NT2/D1 (cell line): ENCODE data around the gene CARM1.
A peak's percentile ranks its signal among the peaks of the same experiment; 100 is the strongest.

Experiments used
- DNase-seq: peaks from one replicate; pipeline ENCODE4 v3.0.0-alpha.2; 2011; ENCODE audit warnings: low read depth, low spot score
- H3K27me3 ChIP-seq: 2 replicates; pipeline ENCODE4 v1.6.0; 2011; ENCODE audit warnings: mild to moderate bottlenecking; ENCODE audit not compliant: insufficient read length, insufficient read depth
- H3K36me3 ChIP-seq: 2 replicates; pipeline ENCODE4 v1.6.1; 2011; ENCODE audit warnings: mild to moderate bottlenecking, low read length, mixed read lengths; ENCODE audit not compliant: insufficient read depth, insufficient read length
- H3K4me1 ChIP-seq: 2 replicates; pipeline ENCODE4 v1.5.1; 2011; ENCODE audit not compliant: insufficient read depth, insufficient read length
- H3K4me3 ChIP-seq: 2 replicates; pipeline ENCODE4 v1.5.1; 2011; ENCODE audit warnings: low read depth; ENCODE audit not compliant: insufficient read length
- H3K9ac ChIP-seq: 2 replicates; pipeline ENCODE4 v1.6.0; 2011; ENCODE audit warnings: low read depth; ENCODE audit not compliant: insufficient read length
- H3K9me3 ChIP-seq: 2 replicates; pipeline ENCODE4 v1.5.1; 2011; ENCODE audit warnings: mild to moderate bottlenecking, low read length; ENCODE audit not compliant: insufficient read depth
- SUZ12 ChIP-seq: IDR thresholded peaks from 2 replicates; pipeline ENCODE4 v1.6.1; 2011; ENCODE audit not compliant: insufficient read length, insufficient read depth; ENCODE audit errors: extremely low read depth
- YY1 ChIP-seq: IDR thresholded peaks from 2 replicates; pipeline ENCODE4 v1.6.1; 2011; ENCODE audit not compliant: insufficient read length, insufficient read depth
- ZNF274 ChIP-seq: IDR thresholded peaks from 2 replicates; pipeline ENCODE4 v1.6.1; 2011; ENCODE audit warnings: mild to moderate bottlenecking, low read depth, low read length

CARM1 gene

GRCh38 chr19:10921199-10921909 is 50.0 kb downstream of the CARM1 start:
- Histone ChIP-seq H3K4me1 (peaks cover 4% of the 10 kb centered on the region), H3K27me3 (no peaks in the 10 kb centered on the region), H3K4me3 (no peak overlapping the region), H3K9ac (no peak overlapping the region), H3K36me3 (peaks cover 81% of the 10 kb centered on the region), H3K9me3 (no peaks in the 10 kb centered on the region)
- DNase-seq = no peak
- TF ChIP-seq ZNF274 = no peak
- no peak for TF ChIP-seq YY1
- TF ChIP-seq SUZ12 = no peak

- H3K9me3 ChIP-seq = no peaks in the 10 kb centered on the region
- H3K9ac ChIP-seq = no peak overlapping the region
- DNase-seq = no peak
- H3K4me1 ChIP-seq = peaks cover 4% of the 10 kb centered on the region
- no peaks in the 10 kb centered on the region for H3K27me3 ChIP-seq
- peaks cover 79% of the 10 kb centered on the region for H3K36me3 ChIP-seq
- H3K4me3 ChIP-seq = no peak overlapping the region
- TF ChIP-seq YY1 = no peak
- TF ChIP-seq SUZ12 = no peak
- TF ChIP-seq ZNF274 = no peak
Observed at GRCh38 chr19:10921910-10922637, 50.7 kb downstream of the CARM1 start.

- Histone ChIP-seq H3K27me3 (no peaks in the 10 kb centered on the region), H3K4me1 (peaks cover 4% of the 10 kb centered on the region), H3K9ac (no peak overlapping the region), H3K9me3 (no peaks in the 10 kb centered on the region), H3K4me3 (no peak overlapping the region), H3K36me3 (peaks cover 84% of the 10 kb centered on the region)
- DNase-seq = no peak
- TF ChIP-seq SUZ12 (no peak), ZNF274 (no peak), YY1 (no peak)
Observed at GRCh38 chr19:10922638-10923014, 51.3 kb downstream of the CARM1 start.

- no peak for TF ChIP-seq ZNF274
- no peak for TF ChIP-seq SUZ12
- no peak for TF ChIP-seq YY1
Observed at GRCh38 chr19:10923260-10924112, 52.1 kb downstream of the CARM1 start.

GRCh38 chr19:10924597-10924996 is 53.2 kb downstream of the CARM1 start:
- peaks cover 6% of the 10 kb centered on the region for H3K4me1 ChIP-seq
- DNase-seq = no peak
- H3K27me3 ChIP-seq = no peaks in the 10 kb centered on the region
- peaks cover 69% of the 10 kb centered on the region for H3K36me3 ChIP-seq
- no peak overlapping the region for H3K4me3 ChIP-seq
- TF ChIP-seq YY1 (no peak), ZNF274 (no peak)
- H3K9ac ChIP-seq = no peak overlapping the region
- H3K9me3 ChIP-seq = no peaks in the 10 kb centered on the region

More at GRCh38 chr19:10923260-10924112, 52.1 kb downstream of the CARM1 start:
- Histone ChIP-seq H3K9me3 (no peaks in the 10 kb centered on the region), H3K27me3 (no peaks in the 10 kb centered on the region), H3K4me1 (peaks cover 4% of the 10 kb centered on the region), H3K36me3 (peaks cover 77% of the 10 kb centered on the region), H3K9ac (peak overlapping the region; percentile 21), H3K4me3 (no peak overlapping the region)
- DNase-seq = no peak

- Histone ChIP-seq H3K4me1 (peaks cover 9% of the 10 kb centered on the region), H3K4me3 (peak overlapping the region; percentile 100), H3K27me3 (no peaks in the 10 kb centered on the region), H3K9ac (peak overlapping the region; percentile 87), H3K36me3 (peaks cover 60% of the 10 kb centered on the region), H3K9me3 (no peaks in the 10 kb centered on the region)
- TF ChIP-seq YY1 = no peak
- TF ChIP-seq ZNF274 = no peak
- TF ChIP-seq SUZ12 = no peak
- DNase-seq = no peak
Observed at GRCh38 chr19:10927730-10928562, 56.6 kb downstream of the CARM1 start.
